Neutrophil (primary cell): ENCODE data around the gene C16orf54.
"Not testable (repeated sequence)": the region's sequence is repeated elsewhere in the genome, so short reads cannot be mapped to it uniquely, and the experiment has no call there.

ENCODE experiments used
- H3K27ac ChIP-seq: fragments of 200-600 bp; sonication (generic); 2 replicates; pipeline ENCODE4 v1.5.1; 2016; ENCODE audit warnings: mild to moderate bottlenecking, moderate library complexity
- H3K27me3 ChIP-seq: fragments of 200-600 bp; sonication (generic); 2 replicates; pipeline ENCODE4 v1.6.0; 2016; ENCODE audit warnings: mild to moderate bottlenecking
- H3K36me3 ChIP-seq: fragments of 200-600 bp; sonication (generic); 2 replicates; pipeline ENCODE4 v1.5.1; 2017
- H3K4me1 ChIP-seq, 2 experiments: fragments of 200-600 bp in 1 of 2; sonication (generic) in 1 of 2; 1 replicate in 1 of 2; 2 replicates in 1 of 2; pipeline versions ENCODE4 v1.5.1 to v1.6.1; 2013 to 2016; ENCODE audit warnings: low read depth in 1 of 2, low read length in 1 of 2, mild to moderate bottlenecking in 1 of 2, moderate library complexity in 1 of 2; ENCODE audit not compliant: control insufficient read depth in 1 of 2, insufficient read depth in 1 of 2
- H3K4me3 ChIP-seq, 2 experiments: fragments of 200-600 bp in 1 of 2; sonication (generic) in 1 of 2; 1 replicate in 1 of 2; 2 replicates in 1 of 2; pipeline ENCODE4 v1.5.1; 2013 to 2016; ENCODE audit warnings: low read depth in 1 of 2, low read length in 1 of 2, mild to moderate bottlenecking in 1 of 2, moderate library complexity in 1 of 2
- H3K9me3 ChIP-seq: fragments of 200-600 bp; sonication (generic); 2 replicates; pipeline ENCODE4 v1.5.1; 2016
- CTCF ChIP-seq: fragments of 200-600 bp; sonication (generic); IDR thresholded peaks from 2 replicates; pipeline ENCODE4 v1.5.1; 2016; ENCODE audit warnings: antibody characterized with exemption

The C16orf54 gene

GRCh38 chr16:29697391-29697790 is 48.4 kb downstream of the C16orf54 start:
- Histone ChIP-seq H3K36me3 (no peaks in the 10 kb centered on the region), H3K27me3 (peaks cover 14% of the 10 kb centered on the region), H3K4me3 (no peak overlapping the region), H3K4me1 (peaks cover 4 to 5% of the 10 kb centered on the region in 2 experiments), H3K9me3 (no peaks in the 10 kb centered on the region), H3K27ac (no peak overlapping the region)
- TF ChIP-seq CTCF: no peak

GRCh38 chr16:29696881-29697331 is 48.9 kb downstream of the C16orf54 start:
- TF ChIP-seq CTCF: no peak
- Histone ChIP-seq H3K27me3 (peaks cover 9% of the 10 kb centered on the region), H3K4me1 (peaks cover 4 to 6% of the 10 kb centered on the region in 2 experiments), H3K9me3 (no peaks in the 10 kb centered on the region), H3K27ac (no peak overlapping the region), H3K4me3 (no peak overlapping the region), H3K36me3 (no peaks in the 10 kb centered on the region)

DNA sequence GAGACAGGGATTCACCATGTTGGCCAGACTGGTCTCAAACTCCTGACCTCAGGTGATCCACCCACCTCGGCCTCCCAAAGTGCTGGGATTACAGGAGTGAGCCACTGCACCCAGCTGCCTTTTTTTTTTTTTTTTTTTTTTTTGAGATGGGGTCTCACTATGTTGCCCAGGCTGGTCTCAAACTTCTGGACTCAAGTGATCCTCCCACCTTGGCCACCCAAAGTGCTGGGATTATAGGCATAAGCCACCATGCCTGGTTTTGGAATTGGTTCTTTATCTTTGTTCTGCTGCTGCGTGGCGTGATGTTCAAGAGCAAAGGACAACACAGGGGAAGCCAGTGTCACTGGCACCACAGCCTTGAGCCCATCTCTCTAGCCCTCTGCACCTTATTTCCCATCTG is 50.1 kb downstream of the C16orf54 start:
- H3K27ac ChIP-seq, H3K36me3 ChIP-seq, H3K4me3 ChIP-seq, H3K4me1 ChIP-seq, H3K27me3 ChIP-seq, H3K9me3 ChIP-seq: not testable (repeated sequence)

- no peak overlapping the region for H3K4me3 ChIP-seq
- H3K36me3 ChIP-seq: no peaks in the 10 kb centered on the region
- H3K27me3 ChIP-seq: no peaks in the 10 kb centered on the region
- no peak overlapping the region for H3K27ac ChIP-seq
- no peaks in the 10 kb centered on the region for H3K9me3 ChIP-seq
- no peak for TF ChIP-seq CTCF
- peaks cover 4 to 5% of the 10 kb centered on the region in 2 experiments for H3K4me1 ChIP-seq
Measured at GRCh38 chr16:29694384-29695195, 51.2 kb downstream of the C16orf54 start.

GRCh38 chr16:29692606-29693005 is 53.2 kb downstream of the C16orf54 start:
- not testable (repeated sequence) for H3K9me3 ChIP-seq

More at GRCh38 chr16:29692606-29693005, 53.2 kb downstream of the C16orf54 start:
- not testable (repeated sequence) for H3K36me3 ChIP-seq, H3K4me1 ChIP-seq, H3K27ac ChIP-seq, H3K4me3 ChIP-seq, H3K27me3 ChIP-seq
